Measurements from ENCODE around the gene REPS2.

REPS2 gene

GRCh38 chrX:16981209-16981608 lies 34.8 kb downstream of the REPS2 start:
- H3K36me3 ChIP-seq (ENCODE audit: control insufficient read depth, insufficient read depth, low read length), result no peaks in the 10 kb centered on the region

GRCh38 chrX:16981980-16982379 lies 35.5 kb downstream of the REPS2 start:
- Histone ChIP-seq H3K4me1 (ENCODE audit: control insufficient read depth, insufficient read depth, low read length, poor library complexity, severe bottlenecking) (no peaks in the 10 kb centered on the region), H3K4me3 (ENCODE audit: extremely low read depth, insufficient read depth, low read length, poor library complexity, severe bottlenecking) (no peak overlapping the region)

More at GRCh38 chrX:16981209-16981608, 34.8 kb downstream of the REPS2 start:
- WGBS, 2 experiments (ENCODE audit: insufficient coverage in 2 of 2), result no CpG with 5 or more reads among the region's 1 CpG
- Histone ChIP-seq H3K27ac (ENCODE audit: low read depth, low read length, severe bottlenecking) (no peak overlapping the region), H3K4me1 (ENCODE audit: control insufficient read depth, insufficient read depth, low read length, poor library complexity, severe bottlenecking) (no peaks in the 10 kb centered on the region), H3K4me3 (ENCODE audit: extremely low read depth, insufficient read depth, low read length, poor library complexity, severe bottlenecking) (no peak overlapping the region), H3K9me3 (ENCODE audit: control insufficient read depth, low read length) (no peaks in the 10 kb centered on the region)

DNA sequence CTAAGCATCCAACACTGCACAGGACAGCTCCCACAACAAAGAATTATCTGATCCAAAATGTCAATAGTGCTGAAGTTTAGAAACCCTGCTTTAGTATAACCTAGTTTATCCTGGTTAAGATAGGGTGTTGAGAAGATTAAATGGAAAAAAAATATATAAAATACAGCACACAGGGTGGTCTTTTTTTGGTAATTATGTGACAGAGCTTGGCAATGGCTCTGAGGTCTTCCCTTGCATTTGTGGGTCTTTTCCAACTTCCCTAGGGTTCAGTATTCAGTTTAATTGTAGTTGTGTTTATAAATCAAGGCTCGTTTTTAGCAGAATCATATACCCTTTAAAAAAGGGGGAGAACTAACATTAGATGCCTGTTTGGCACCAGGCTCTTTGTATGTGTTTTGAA lies 36.6 kb downstream of the REPS2 start:
- WGBS, 2 experiments (ENCODE audit: insufficient coverage in 2 of 2), result no CpG with 5 or more reads among the region's 1 CpG
- Histone ChIP-seq H3K9me3 (ENCODE audit: control insufficient read depth, low read length) (no peaks in the 10 kb centered on the region), H3K4me1 (ENCODE audit: control insufficient read depth, insufficient read depth, low read length, poor library complexity, severe bottlenecking) (no peaks in the 10 kb centered on the region)

More at GRCh38 chrX:16981980-16982379, 35.5 kb downstream of the REPS2 start:
- no peaks in the 10 kb centered on the region for H3K36me3 ChIP-seq (ENCODE audit: control insufficient read depth, insufficient read depth, low read length)
- H3K9me3 ChIP-seq (ENCODE audit: control insufficient read depth, low read length), result no peaks in the 10 kb centered on the region
- no peak overlapping the region for H3K27ac ChIP-seq (ENCODE audit: low read depth, low read length, severe bottlenecking)

GRCh38 chrX:16985286-16985685 lies 38.8 kb downstream of the REPS2 start:
- Histone ChIP-seq H3K4me1 (ENCODE audit: control insufficient read depth, insufficient read depth, low read length, poor library complexity, severe bottlenecking) (no peaks in the 10 kb centered on the region), H3K4me3 (ENCODE audit: extremely low read depth, insufficient read depth, low read length, poor library complexity, severe bottlenecking) (no peak overlapping the region), H3K9me3 (ENCODE audit: control insufficient read depth, low read length) (no peaks in the 10 kb centered on the region), H3K36me3 (ENCODE audit: control insufficient read depth, insufficient read depth, low read length) (no peaks in the 10 kb centered on the region), H3K27ac (ENCODE audit: low read depth, low read length, severe bottlenecking) (no peak overlapping the region)
- no CpG with 5 or more reads among the region's 3 CpGs for WGBS, 2 experiments (ENCODE audit: insufficient coverage in 2 of 2)

More for the DNA sequence above, 36.6 kb downstream of the REPS2 start:
- H3K4me3 ChIP-seq (ENCODE audit: extremely low read depth, insufficient read depth, low read length, poor library complexity, severe bottlenecking), result no peak overlapping the region
- no peak overlapping the region for H3K27ac ChIP-seq (ENCODE audit: low read depth, low read length, severe bottlenecking)
- no peaks in the 10 kb centered on the region for H3K36me3 ChIP-seq (ENCODE audit: control insufficient read depth, insufficient read depth, low read length)

DNA sequence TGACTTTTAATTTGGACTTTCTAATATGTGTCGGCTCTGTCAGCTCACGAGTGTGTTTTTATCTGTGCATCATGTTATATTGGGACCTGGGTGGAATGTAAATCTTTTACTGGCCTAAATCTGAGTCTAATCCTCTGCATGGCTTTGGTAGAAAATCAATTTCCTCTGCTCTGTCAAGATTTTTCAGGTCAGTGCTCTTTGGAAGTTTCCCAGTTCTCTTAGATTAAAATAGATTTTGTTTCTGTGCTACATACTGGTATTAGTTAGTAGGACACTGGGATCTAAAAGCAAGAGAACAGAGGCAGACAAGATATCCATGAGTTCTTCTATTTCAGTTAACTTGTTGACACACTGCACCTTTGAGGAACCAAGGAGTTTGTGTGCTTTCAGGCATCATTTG lies 39.7 kb downstream of the REPS2 start:
- Histone ChIP-seq H3K4me3 (ENCODE audit: extremely low read depth, insufficient read depth, low read length, poor library complexity, severe bottlenecking) (no peak overlapping the region), H3K27ac (ENCODE audit: low read depth, low read length, severe bottlenecking) (no peak overlapping the region), H3K36me3 (ENCODE audit: control insufficient read depth, insufficient read depth, low read length) (no peaks in the 10 kb centered on the region), H3K4me1 (ENCODE audit: control insufficient read depth, insufficient read depth, low read length, poor library complexity, severe bottlenecking) (no peaks in the 10 kb centered on the region), H3K9me3 (ENCODE audit: control insufficient read depth, low read length) (no peaks in the 10 kb centered on the region)
- no CpG with 5 or more reads among the region's 2 CpGs for WGBS, 2 experiments (ENCODE audit: insufficient coverage in 2 of 2)

DNA sequence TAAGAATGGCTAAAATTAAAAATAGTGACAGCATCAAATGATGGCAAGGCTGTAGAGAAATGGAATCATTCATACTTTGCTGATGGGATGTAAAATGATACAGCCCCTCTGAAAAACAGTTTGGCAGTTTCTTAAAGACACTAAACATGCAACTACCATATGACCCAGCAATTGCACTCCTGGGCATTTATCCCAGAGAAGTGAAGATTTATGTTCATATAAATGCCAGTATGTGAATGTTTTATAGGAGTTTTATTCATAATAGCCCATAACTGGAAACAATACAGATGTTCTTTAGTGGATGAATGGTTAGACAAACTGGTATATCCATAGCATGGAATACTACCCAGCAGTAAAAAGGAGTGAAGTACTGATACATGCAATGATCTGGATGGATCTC lies 43.3 kb downstream of the REPS2 start:
- Histone ChIP-seq H3K4me1 (ENCODE audit: control insufficient read depth, insufficient read depth, low read length, poor library complexity, severe bottlenecking) (no peaks in the 10 kb centered on the region), H3K4me3 (ENCODE audit: extremely low read depth, insufficient read depth, low read length, poor library complexity, severe bottlenecking) (no peak overlapping the region), H3K27ac (ENCODE audit: low read depth, low read length, severe bottlenecking) (no peak overlapping the region), H3K9me3 (ENCODE audit: control insufficient read depth, low read length) (no peaks in the 10 kb centered on the region), H3K36me3 (ENCODE audit: control insufficient read depth, insufficient read depth, low read length) (no peaks in the 10 kb centered on the region)

- no peaks in the 10 kb centered on the region for H3K9me3 ChIP-seq (ENCODE audit: control insufficient read depth, low read length)
- no peaks in the 10 kb centered on the region for H3K4me1 ChIP-seq (ENCODE audit: control insufficient read depth, insufficient read depth, low read length, poor library complexity, severe bottlenecking)
- H3K4me3 ChIP-seq (ENCODE audit: extremely low read depth, insufficient read depth, low read length, poor library complexity, severe bottlenecking), result no peak overlapping the region
- no CpG with 5 or more reads among the region's 2 CpGs for WGBS, 2 experiments (ENCODE audit: insufficient coverage in 2 of 2)
- no peaks in the 10 kb centered on the region for H3K36me3 ChIP-seq (ENCODE audit: control insufficient read depth, insufficient read depth, low read length)
- no peak overlapping the region for H3K27ac ChIP-seq (ENCODE audit: low read depth, low read length, severe bottlenecking)
Observed at GRCh38 chrX:16990839-16991238, 44.4 kb downstream of the REPS2 start.

DNA sequence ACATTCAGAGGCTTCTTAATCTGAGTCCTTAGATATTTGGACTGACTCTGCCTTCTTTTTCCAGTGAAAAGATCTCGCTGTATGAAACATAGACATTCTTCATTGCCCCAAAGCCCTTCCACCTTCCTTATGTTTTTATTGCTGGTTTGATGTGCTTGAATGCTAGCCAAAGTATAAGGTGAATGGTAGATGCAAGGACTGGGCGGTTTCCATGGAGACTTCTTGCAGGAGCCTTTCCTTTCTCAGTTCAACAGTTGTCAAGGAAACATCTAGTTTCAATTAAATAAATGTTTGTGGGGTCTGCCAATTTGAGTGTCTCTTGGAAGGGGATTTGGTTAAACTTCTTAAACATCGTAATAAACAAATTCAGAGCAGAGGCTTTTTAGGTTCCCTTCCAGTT lies 46.0 kb downstream of the REPS2 start:
- Histone ChIP-seq H3K9me3 (ENCODE audit: control insufficient read depth, low read length) (no peaks in the 10 kb centered on the region), H3K4me1 (ENCODE audit: control insufficient read depth, insufficient read depth, low read length, poor library complexity, severe bottlenecking) (no peaks in the 10 kb centered on the region), H3K36me3 (ENCODE audit: control insufficient read depth, insufficient read depth, low read length) (no peaks in the 10 kb centered on the region), H3K4me3 (ENCODE audit: extremely low read depth, insufficient read depth, low read length, poor library complexity, severe bottlenecking) (no peak overlapping the region), H3K27ac (ENCODE audit: low read depth, low read length, severe bottlenecking) (no peak overlapping the region)
- WGBS, 2 experiments (ENCODE audit: insufficient coverage in 2 of 2), result no CpG with 5 or more reads among the region's 3 CpGs

GRCh38 chrX:16992951-16993350 lies 46.5 kb downstream of the REPS2 start:
- no peaks in the 10 kb centered on the region for H3K9me3 ChIP-seq (ENCODE audit: control insufficient read depth, low read length)
- H3K36me3 ChIP-seq (ENCODE audit: control insufficient read depth, insufficient read depth, low read length), result no peaks in the 10 kb centered on the region
- no peak overlapping the region for H3K27ac ChIP-seq (ENCODE audit: low read depth, low read length, severe bottlenecking)
- WGBS, 2 experiments (ENCODE audit: insufficient coverage in 2 of 2), result no CpG with 5 or more reads among the region's 2 CpGs
- no peaks in the 10 kb centered on the region for H3K4me1 ChIP-seq (ENCODE audit: control insufficient read depth, insufficient read depth, low read length, poor library complexity, severe bottlenecking)
- H3K4me3 ChIP-seq (ENCODE audit: extremely low read depth, insufficient read depth, low read length, poor library complexity, severe bottlenecking), result no peak overlapping the region

GRCh38 chrX:16993791-16994318 lies 47.4 kb downstream of the REPS2 start:
- Histone ChIP-seq H3K27ac (ENCODE audit: low read depth, low read length, severe bottlenecking) (no peak overlapping the region), H3K4me3 (ENCODE audit: extremely low read depth, insufficient read depth, low read length, poor library complexity, severe bottlenecking) (no peak overlapping the region), H3K36me3 (ENCODE audit: control insufficient read depth, insufficient read depth, low read length) (no peaks in the 10 kb centered on the region), H3K4me1 (ENCODE audit: control insufficient read depth, insufficient read depth, low read length, poor library complexity, severe bottlenecking) (no peaks in the 10 kb centered on the region), H3K9me3 (ENCODE audit: control insufficient read depth, low read length) (no peaks in the 10 kb centered on the region)
- no CpG with 5 or more reads among the region's 4 CpGs for WGBS, 2 experiments (ENCODE audit: insufficient coverage in 2 of 2)

DNA sequence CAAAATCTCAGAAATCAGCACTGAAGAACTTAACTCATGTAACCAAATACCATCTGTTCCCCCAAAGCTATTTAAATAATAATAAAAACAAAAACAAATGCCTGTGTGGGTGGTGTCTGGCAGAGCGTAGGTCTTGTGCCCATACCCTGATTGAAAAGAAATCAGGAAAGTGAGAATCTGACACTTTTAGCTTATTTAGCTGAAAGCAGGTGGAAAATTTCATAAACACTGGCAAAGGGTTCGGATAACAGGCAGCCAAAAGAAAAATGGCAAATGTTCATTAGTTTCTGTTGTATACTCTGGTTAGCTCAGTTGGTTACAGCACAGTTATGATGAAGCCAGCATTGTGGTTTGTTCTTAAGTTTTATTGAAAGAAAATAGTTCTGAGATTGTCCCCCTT lies 48.3 kb downstream of the REPS2 start:
- H3K4me1 ChIP-seq (ENCODE audit: control insufficient read depth, insufficient read depth, low read length, poor library complexity, severe bottlenecking), result no peaks in the 10 kb centered on the region
- no peak overlapping the region for H3K4me3 ChIP-seq (ENCODE audit: extremely low read depth, insufficient read depth, low read length, poor library complexity, severe bottlenecking)
- H3K27ac ChIP-seq (ENCODE audit: low read depth, low read length, severe bottlenecking), result no peak overlapping the region
- H3K9me3 ChIP-seq (ENCODE audit: control insufficient read depth, low read length), result no peaks in the 10 kb centered on the region
- H3K36me3 ChIP-seq (ENCODE audit: control insufficient read depth, insufficient read depth, low read length), result no peaks in the 10 kb centered on the region
- 75% methylated on average over 1 of the region's 2 CpGs; no CpG with 5 or more reads in 1 of the 2 experiments for WGBS, 2 experiments (ENCODE audit: insufficient coverage in 2 of 2)
